GM18502 (cell line): ENCODE results near the gene EDNRA.
"Not testable (repeated sequence)": the region's sequence is repeated elsewhere in the genome, so short reads cannot be mapped to it uniquely, and the experiment has no call there.

ENCODE experiments used
- ATAC-seq: cut with Tn5 transposase; IDR thresholded peaks from one replicate; pipeline ENCODE4 v1.9.1; 2021; ENCODE audit warnings: mild to moderate bottlenecking; ENCODE audit not compliant: unreplicated experiment, poor library complexity

EDNRA gene

DNA sequence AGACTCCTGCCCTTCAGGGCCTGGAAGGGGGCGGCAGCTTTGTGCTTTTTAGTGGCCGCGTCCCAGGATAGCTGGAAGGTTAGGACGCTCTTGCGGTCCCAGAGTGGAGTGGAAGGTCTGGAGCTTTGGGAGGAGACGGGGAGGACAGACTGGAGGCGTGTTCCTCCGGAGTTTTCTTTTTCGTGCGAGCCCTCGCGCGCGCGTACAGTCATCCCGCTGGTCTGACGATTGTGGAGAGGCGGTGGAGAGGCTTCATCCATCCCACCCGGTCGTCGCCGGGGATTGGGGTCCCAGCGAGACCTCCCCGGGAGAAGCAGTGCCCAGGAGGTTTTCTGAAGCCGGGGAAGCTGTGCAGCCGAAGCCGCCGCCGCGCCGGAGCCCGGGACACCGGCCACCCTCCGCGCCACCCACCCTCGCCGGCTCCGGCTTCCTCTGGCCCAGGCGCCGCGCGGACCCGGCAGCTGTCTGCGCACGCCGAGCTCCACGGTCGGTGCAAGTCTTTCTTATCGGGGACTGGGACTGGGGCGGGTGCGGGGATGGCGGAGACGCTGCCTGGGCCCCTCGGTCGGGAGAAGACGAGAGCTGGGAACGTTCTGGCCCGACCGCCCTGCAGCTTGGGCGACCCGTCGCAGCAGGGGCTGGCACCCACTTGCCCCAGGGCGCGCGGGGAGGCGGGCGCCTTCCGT lies at the start of gene EDNRA:
Gene EDNRA, plus strand, starts transcription at position 207 of the 686 bp plus-strand sequence. CDS start 4,585 bp downstream, outside the sequence.
- no peak for ATAC-seq

DNA sequence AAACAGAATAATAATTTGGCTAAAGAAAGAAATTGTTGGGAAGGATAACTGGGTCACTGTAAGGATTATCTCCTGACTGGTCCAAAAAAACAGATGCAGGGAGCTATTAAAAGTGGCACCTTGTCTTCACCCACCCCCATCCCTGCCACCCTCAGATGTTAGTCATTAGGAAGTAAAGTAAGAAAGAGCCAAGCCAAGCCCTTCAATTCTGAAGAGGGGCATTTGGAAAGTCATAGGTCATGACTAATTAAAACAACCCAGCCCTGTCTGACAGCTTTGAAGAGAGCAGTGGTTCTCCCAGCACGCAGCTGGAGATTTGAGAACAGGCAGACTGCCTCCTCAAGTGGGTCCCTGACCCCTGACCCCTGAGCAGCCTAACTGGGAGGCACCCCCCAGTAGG lies 46.5 kb upstream of the EDNRA start:
- ATAC-seq: not testable (repeated sequence)

DNA sequence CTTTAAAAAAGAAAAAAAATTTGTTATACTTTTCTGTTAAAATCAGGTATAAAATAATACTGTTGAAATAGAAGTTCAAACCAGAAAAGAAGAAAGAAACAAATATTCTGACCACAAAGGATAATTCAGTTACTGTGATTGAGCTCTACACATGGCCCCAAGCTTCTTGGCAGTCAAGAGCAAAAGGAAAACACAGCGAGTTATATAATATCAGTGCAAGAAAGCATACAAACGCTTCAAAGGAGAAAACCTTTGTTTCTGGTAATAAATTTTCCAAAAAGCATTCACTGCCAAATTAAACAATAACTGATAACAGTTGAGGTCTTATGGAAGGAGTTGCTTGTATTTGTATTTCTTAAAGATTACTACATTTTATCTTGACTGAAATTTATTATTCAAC lies 40.5 kb upstream of the EDNRA start:
- ATAC-seq: no peak

DNA sequence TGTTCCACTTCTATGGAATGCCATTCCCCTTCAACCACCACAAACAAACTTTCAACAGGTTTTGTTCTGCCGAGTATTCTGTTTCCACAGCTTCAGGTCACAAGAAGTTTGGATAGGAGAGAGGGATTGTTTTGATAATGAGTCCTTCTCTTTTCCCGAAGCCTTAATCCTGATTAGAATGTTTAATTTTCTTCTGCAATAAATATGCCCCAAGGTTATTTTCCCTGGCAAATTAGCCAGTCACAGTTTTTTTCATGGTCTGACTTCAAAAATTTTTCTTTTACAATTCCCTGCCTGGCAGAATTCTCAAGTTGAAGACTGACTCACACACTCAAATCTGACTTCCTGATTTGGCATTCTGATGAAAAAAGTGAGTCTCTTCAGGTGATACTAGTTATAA lies 33.1 kb upstream of the EDNRA start:
- ATAC-seq: no peak

DNA sequence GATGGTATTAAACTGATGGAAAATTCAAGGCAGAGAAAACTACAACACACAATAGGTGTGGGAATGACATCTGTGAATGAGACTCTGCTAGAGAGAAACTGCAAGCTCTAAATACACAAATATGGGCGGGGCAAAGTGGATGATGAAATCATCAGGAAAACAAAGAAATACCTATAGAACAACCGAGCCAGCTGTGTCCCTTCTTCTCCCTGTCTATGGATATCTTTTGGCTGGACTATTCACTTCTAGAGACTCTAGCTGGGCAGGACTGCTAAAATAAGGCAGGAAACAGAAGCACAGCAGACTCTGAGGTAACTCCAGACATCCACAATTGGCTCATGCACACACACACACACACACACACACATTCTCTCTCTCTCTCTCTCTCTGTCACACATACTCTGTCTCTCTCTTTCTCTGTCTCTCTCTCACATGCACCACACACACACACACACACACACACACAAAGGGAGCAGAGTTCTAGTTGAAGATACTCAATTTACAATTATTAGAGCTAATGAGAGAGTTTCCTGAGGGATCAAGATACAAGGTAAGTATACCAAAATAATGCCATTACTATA lies 27.2 kb upstream of the EDNRA start:
- ATAC-seq: no peak

DNA sequence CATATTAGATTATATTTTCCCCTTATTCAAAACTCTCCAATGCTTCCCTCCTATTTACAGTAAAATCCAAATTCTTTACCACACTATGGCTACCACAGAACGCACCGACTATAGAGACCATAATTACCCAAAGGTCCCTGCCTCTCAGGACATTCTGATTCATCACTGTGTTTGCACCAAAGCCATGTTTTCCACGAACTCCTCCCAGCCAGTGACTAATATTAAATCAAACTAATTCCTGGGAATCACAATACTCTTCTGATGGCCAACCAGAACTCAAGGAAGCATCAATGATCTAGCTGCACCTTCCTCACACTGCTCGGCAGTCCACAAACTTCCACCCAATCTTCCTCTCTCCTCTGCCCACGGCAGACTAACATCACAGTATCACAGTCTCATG lies 24.2 kb upstream of the EDNRA start:
- no peak for ATAC-seq

DNA sequence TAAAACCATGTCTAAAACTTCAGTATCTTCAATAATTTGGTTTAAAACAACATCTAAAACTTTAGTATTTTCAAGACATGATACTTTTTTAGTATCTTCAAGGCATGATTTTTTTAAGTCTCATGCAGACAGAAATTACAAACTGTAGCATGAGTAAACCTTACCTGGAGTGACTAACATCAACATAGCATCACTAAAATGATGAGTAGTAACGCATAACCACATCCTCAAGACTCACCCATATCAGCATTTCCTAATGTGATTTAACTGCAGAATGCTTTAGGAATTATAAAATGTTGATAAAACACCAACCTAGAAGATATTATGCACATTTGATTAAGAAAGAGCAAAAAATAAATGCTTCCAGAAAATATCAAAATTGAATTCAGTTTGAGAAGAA lies 19.7 kb upstream of the EDNRA start:
- no peak for ATAC-seq

DNA sequence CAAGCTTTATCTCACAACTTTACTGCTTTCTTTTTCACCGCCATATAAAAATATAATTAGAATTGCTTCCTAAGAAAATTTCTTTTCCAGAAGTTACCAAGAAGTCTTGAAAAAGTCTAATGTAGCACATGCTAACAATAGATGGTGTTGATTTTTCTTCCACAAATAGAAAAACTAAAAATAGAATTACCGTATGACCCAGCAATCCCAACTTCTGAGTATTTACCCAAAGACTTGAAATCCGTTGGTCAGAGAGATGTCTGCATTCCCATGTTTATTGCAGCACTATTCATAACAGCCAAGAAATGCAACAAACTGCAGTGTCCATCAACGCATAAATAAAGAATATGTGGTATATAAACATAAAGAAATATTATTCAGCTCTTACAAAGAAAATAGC lies 17.8 kb upstream of the EDNRA start:
- no peak for ATAC-seq

DNA sequence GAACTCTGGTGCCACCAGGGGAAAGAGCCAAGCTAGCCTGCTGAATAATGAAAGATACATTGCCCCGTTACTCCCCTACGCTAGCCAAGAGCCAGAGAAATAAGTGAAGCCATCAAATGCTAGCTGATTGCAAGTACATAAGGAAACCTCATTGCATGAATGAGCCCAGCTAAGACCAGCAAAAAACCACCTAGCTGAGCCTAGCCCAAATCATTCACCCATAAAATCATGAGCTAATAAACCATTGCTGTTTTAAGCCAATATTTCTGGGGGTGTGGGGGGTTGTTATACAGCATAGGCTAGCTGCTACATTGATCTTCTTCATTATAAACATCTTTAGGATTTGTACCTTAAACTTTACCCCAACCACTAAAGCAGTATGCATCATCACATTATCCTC lies 15.4 kb upstream of the EDNRA start:
- no peak for ATAC-seq

DNA sequence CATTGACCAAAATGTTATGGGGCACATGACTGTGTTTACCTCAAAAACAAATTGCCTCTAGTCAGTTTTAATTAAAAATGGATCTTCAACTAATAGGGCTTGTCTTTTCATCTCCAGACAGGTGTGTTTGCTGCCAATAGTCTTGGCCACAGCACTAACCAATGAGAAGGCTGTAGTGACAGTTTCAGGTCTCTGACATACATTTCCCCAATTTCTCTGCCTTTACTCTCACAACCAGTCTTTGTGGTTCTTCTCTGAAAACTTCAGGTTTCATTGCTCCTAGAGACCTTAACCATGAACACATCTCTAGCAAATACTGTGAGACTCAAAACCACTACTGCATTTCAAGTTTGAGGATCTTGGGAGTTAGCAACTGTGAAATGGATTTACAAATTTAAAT lies 3.5 kb upstream of the EDNRA start:
- ATAC-seq: peak; percentile 84

DNA sequence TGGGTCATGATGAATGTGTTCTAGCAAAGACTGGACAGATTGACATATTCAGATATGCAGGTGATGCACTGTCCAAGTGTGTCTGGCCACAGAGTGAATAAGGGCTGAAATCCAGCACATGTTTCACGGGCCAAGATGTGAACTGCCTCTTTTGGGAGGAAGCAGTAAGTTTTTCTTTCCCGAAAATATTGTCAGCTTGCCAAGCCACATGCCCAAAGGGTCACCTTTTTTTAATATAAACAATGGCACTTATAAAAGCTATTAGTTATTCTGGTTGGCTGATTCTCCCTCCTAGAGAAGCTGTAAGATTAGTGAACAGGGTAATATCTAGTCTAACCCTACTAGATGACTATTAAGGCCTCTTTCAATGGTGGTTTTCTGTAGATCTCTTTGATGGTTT lies 1.5 kb upstream of the EDNRA start:
- ATAC-seq: no peak

DNA sequence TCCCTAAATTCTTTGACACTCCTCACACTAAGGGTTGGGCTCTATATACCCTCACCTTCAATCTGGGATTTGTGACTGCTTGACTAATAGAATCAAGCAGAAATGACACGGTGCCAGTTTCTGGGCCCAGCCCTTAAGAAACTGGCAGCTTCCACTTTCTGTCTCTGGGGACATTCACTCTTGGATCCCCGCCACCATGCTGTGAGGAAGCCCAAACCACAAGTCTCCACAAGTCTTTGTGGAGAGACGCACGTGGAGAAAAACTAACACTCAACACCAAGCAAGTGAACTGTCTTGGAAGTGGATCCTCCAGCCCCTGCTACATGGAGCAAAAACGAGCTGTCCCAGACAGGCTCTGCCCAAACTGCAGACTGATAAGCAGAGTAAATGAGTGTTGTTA lies 1.1 kb upstream of the EDNRA start:
- ATAC-seq: no peak

DNA sequence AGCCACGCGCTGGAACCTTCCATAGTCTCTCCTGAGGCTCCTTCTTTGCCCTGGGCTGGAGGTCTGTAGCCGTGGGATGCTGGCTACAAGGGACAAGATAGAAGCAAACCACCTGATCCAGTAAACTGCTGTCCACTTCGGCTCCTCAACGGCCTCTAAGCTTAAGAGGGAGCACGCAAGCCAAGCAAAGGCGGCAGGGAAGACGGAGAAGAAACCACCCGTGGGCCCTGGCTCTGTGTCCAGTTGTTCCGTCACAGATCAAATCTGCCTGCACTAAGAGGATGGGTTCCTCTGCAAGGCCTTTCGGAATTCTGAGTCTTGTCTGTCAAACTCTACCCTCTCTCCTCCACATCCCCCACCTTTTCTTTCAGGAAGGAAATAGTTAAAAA lies 401 bp upstream of the EDNRA start:
- no peak for ATAC-seq

DNA sequence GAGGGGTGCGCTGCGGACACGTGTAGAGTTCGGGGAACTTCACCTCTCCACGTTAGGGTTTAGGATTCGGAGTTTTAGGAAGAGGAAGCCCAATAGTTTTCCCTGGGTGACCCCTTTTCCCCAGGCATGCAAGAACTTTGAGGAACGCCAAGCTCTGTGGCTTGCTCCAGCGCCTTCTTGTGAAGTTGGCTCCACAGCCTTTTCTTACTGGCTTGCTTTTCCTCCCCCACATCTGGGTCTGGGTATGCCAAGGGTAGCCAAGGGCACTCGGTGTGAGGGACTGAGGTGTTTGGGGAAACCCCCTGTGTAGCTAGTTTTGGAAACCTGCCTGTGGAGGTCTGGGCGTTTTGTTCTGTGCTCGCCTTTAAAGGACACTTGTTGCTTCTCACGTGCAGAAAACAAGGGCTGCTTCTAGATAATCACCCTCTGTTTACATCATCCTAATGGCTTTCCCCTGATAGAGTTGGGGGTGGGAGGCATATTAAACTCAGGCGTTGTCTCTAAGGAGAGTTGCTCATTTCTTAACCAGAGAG lies 746 bp downstream of the EDNRA start:
- ATAC-seq: peak; percentile 40

DNA sequence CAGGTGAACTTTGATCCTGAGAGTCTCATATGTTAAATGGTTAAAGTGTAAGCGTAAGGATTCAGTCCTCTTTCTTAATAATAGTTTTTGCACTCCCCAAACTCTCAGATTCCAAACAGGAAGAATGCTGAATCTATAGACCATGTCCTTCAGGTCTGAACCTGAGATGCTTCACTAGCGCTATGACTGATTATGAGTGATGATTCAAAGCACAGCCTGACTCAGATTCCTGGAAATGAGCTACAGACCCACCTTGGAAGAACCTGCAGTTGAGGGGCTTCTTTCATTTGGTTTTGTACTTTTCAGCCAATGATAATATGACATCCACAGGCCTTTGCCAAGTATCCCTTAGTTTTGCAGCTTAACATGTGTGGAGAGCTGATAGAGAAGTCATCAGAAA lies 1.4 kb downstream of the EDNRA start:
- ATAC-seq: no peak

DNA sequence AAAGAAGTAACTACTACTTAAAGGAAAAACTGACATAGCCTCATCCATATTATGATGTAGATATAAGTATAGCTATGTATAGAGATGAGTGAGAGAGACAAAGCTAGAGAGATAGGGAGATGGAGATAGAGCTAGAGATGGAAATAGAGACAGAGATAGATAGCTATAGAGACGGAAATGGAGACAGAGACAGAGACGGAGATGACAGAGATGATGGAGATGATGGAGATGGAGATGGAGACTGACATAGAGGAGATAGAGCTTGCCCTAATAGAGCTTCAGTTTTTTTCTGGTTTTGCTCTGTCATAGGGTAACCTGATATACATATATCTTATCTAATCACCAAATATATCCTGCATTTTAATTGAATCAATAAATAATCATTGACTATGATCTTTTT lies 4.3 kb downstream of the EDNRA start:
- ATAC-seq: no peak

DNA sequence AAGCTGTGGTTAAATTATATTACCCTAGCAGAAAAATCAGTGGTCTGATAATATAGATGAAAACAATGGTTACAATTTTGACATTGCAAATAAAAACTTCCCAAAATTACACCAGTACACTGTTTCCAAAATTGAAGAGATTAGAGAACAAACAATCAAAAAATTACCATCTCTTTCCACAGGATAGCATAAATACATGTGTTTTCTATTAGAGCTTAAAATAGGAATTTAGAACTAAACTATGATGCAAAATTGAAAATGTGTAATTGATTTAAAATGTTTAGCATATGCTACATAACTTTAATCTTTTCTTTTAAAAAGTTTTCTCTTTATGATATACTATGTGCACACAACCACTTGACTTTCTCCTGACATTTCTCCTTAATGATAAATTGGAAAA lies 6.7 kb downstream of the EDNRA start:
- no peak for ATAC-seq

DNA sequence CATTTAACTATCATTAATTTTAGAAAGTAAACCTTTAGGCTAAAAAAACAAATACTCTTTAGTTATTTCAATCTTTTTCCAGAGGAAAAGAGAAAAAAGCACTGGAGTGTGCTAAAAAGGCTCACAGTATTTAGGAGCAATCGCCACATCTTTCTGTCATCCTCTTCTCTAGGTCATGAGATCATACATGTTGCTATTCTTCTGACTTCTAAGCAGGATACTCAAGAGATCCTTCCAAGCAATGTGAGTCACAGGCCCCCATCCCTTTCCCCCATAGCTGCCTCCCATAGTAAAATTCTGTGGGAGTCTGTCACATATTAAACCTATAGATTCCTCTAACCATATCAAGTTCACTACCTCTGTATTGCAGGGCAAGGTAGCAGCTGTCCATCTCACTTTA lies 7.7 kb downstream of the EDNRA start:
- ATAC-seq: no peak

DNA sequence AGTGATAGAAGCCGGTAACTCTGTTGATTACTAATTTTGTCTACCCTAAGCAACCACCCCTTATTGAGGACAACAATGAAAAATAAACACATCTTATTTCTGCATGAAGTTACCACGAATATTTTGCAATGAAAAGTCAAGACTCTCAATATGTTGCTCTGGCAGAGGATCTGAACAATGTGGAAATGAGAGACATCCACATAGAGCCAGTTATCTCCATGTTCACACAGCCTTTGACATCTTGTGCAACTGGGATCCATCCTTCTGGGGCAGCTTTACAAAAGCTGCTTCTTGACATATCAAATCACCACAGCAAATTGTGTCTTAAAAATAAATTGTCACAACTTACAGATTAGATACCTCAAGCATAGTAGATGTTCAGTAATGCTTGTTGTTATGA lies 10.2 kb downstream of the EDNRA start:
- no peak for ATAC-seq

DNA sequence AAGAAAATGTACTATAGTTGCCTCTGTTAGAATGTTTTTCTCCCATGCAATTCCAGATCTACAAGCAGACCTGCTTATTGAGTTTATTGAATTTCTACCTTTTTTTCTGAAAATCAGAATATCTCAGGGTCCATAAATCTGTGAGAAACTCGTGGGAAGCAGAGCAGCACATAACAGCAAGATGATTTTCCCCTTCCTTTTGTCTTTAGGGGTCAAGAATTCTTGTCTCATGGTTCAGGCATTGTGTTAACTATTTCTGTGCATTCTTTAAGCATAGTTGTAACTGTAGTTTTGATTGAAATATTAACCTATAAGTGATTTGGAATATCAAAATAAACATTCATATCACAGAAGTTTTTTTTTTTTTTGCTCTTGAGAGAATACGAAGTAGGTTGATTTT lies 11.4 kb downstream of the EDNRA start:
- no peak for ATAC-seq

DNA sequence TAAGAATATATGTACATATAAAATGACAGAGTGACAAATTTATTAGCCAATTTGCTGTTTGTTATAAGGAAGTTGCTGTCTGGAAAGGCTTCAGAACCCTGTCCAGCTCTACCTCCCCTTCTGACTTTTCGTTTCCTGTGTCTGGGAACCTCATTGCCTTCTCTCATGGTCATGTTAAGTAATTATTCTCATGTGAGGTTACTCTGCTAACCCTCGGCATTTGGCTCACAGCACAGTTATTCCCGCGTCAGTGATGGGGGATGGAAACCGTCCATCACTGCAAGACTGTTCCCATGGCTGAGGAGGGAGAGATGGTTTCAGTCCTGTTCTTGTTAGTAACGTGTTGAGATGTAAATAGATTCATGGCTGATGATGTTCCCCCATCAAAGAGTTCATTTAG lies 11.9 kb downstream of the EDNRA start:
- peak; percentile 67 for ATAC-seq

DNA sequence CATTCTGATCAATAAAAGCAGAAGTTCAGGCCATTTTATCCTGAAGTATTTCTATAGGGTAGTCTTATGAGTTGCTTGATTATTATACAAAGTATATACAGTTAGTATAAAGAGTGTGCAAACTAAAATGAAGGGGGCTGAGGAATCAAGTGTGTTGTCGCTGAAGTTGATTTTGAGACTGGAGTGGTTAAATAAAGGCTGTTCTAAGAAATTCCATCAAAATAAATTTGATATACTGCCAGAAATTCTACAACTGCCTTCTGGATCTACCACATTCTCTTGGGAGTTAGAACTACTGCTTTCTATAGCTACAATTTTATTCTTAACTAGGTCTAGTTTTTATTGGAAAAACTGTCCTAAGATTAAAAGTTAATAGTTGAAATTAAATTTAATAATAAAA lies 12.4 kb downstream of the EDNRA start:
- ATAC-seq: no peak
